SK-N-SH (cell line): ENCODE results near the gene ERCC2. TPM values are rescaled to one million over a fixed set of nuclear protein-coding genes. Genes with fewer than 3 reads are reported as not detected.

ENCODE experiments used
- CTCF ChIA-PET: fragments of 300-600, 350-600 bp; formaldehyde crosslinking; extraction: SDS; loops from one replicate; lab custom pipeline; 2021; lab: Yijun Ruan, JAX
- POLR2A ChIA-PET: fragments of 350-600 bp; sonication (Branson Sonifier 250); formaldehyde crosslinking; extraction: SDS; loops from one replicate; lab custom pipeline; 2020; ENCODE audit warnings: antibody characterized with exemption, inconsistent platforms; lab: Yijun Ruan, JAX
- DNase-seq: peaks from one replicate; pipeline ENCODE4 v3.0.0; 2012
- H2AFZ ChIP-seq: fragments of 200-600 bp; sonication (generic); 2 replicates; pipeline ENCODE4 v1.8.1; 2016; ENCODE audit warnings: antibody characterized with exemption, mild to moderate bottlenecking, low read depth
- H3F3A ChIP-seq: fragments of 200-600 bp; sonication (generic); replicated peaks from 2 replicates; pipeline ENCODE3; 2016; ENCODE audit warnings: antibody characterized with exemption, mild to moderate bottlenecking; ENCODE audit not compliant: insufficient read depth
- H3K27ac ChIP-seq, 2 experiments: fragments of 200-500 bp in 1 of 2; fragments of 200-600 bp in 1 of 2; sonication (Bioruptor generic) in 1 of 2; sonication (generic), shearing (Covaris generic) in 1 of 2; 2 replicates each; pipeline versions ENCODE4 v1.5.1 to v1.6.1; 2014 to 2016; ENCODE audit warnings: low read depth in 2 of 2, inconsistent platforms in 1 of 2, low read length in 1 of 2, mild to moderate bottlenecking in 1 of 2, mixed read lengths in 1 of 2
- H3K27me3 ChIP-seq: fragments of 200-600 bp; sonication (generic), shearing (Covaris generic); 2 replicates; pipeline ENCODE4 v1.6.1; 2016; ENCODE audit warnings: mixed run types; ENCODE audit not compliant: insufficient read depth
- H3K36me3 ChIP-seq, 2 experiments: fragments of 200-500 bp in 1 of 2; fragments of 200-600 bp in 1 of 2; sonication (Bioruptor generic) in 1 of 2; sonication (generic) in 1 of 2; replicated peaks in 1 of 2; 2 replicates each; pipeline versions ENCODE3 to v1.5.1; 2014 to 2016; ENCODE audit warnings: low read length in 1 of 2, mild to moderate bottlenecking in 1 of 2; ENCODE audit not compliant: insufficient read depth in 2 of 2, control insufficient read depth in 1 of 2
- H3K4me1 ChIP-seq, 2 experiments: fragments of 200-500 bp in 1 of 2; fragments of 200-600 bp in 1 of 2; sonication (Bioruptor generic) in 1 of 2; sonication (generic), shearing (Covaris generic) in 1 of 2; 2 replicates each; pipeline versions ENCODE4 v1.5.1 to v1.6.1; 2014 to 2016; ENCODE audit warnings: low read depth in 1 of 2, low read length in 1 of 2, mixed run types in 1 of 2; ENCODE audit not compliant: insufficient read depth in 2 of 2, control insufficient read depth in 1 of 2
- H3K4me2 ChIP-seq: fragments of 200-600 bp; sonication (generic), shearing (Covaris generic); 2 replicates; pipeline ENCODE4 v1.6.1; 2017; ENCODE audit warnings: mixed run types
- H3K4me3 ChIP-seq, 2 experiments: fragments of 200-500 bp in 1 of 2; fragments of 200-600 bp in 1 of 2; sonication (Bioruptor generic) in 1 of 2; sonication (generic), shearing (Covaris generic) in 1 of 2; 2 replicates each; pipeline versions ENCODE4 v1.5.1 to v1.8.1; 2014 to 2016; ENCODE audit warnings: low read depth in 2 of 2, inconsistent platforms in 1 of 2, low read length in 1 of 2, mild to moderate bottlenecking in 1 of 2, mixed read lengths in 1 of 2, moderate library complexity in 1 of 2
- H3K79me2 ChIP-seq: fragments of 200-600 bp; sonication (generic); 2 replicates; pipeline ENCODE4 v1.8.1; 2017; ENCODE audit warnings: mild to moderate bottlenecking; ENCODE audit not compliant: insufficient read depth
- H3K9ac ChIP-seq: fragments of 200-600 bp; sonication (generic); 2 replicates; pipeline ENCODE4 v1.6.1; 2017; ENCODE audit warnings: mixed run types
- H3K9me2 ChIP-seq: fragments of 200-600 bp; sonication (generic); 2 replicates; pipeline ENCODE4 v1.6.1; 2017; ENCODE audit warnings: mixed run types
- H3K9me3 ChIP-seq: fragments of 200-600 bp; sonication (generic); 2 replicates; pipeline ENCODE4 v1.6.1; 2017; ENCODE audit warnings: mixed run types, mild to moderate bottlenecking, moderate library complexity
- H4K20me1 ChIP-seq: fragments of 200-600 bp; sonication (generic); 2 replicates; pipeline ENCODE4 v1.6.1; 2017; ENCODE audit warnings: mild to moderate bottlenecking, mixed run types; ENCODE audit not compliant: insufficient read depth
- CTCF ChIP-seq: fragments of 200-600 bp; sonication (generic); IDR thresholded peaks from 2 replicates; pipeline ENCODE4 v1.6.1; 2017; ENCODE audit warnings: antibody characterized with exemption, mild to moderate bottlenecking, moderate library complexity
- FOXM1 ChIP-seq: IDR thresholded peaks from 2 replicates; pipeline ENCODE4 v1.4.0; 2012; ENCODE audit warnings: low read depth, mild to moderate bottlenecking
- JUND ChIP-seq: IDR thresholded peaks from 2 replicates; pipeline ENCODE4 v1.4.0; 2012
- MEF2A ChIP-seq: IDR thresholded peaks from 2 replicates; pipeline ENCODE4 v1.4.0; 2012; ENCODE audit warnings: low read depth, borderline replicate concordance
- RCOR1 ChIP-seq: fragments of 150-350 bp; IDR thresholded peaks from 2 replicates; pipeline ENCODE4 v1.6.1; 2017; ENCODE audit warnings: antibody characterized with exemption, low read length
- TAF1 ChIP-seq: IDR thresholded peaks from 2 replicates; pipeline ENCODE4 v1.6.1; 2012; ENCODE audit warnings: low read depth, mild to moderate bottlenecking, low read length, moderate library complexity, borderline replicate concordance
- ZBTB33 ChIP-seq: IDR thresholded peaks from 2 replicates; pipeline ENCODE4 v1.4.0; 2012; ENCODE audit warnings: low read depth, borderline replicate concordance
- WGBS: methylation state at CpG from one replicate; pipeline ENCODE4 v1.1.6; 2017; ENCODE audit warnings: low lambda C conversion rate; 5-methylcytosine and 5-hydroxymethylcytosine counted together
- polyA plus RNA-seq, 3 experiments: library from polyadenylated mRNA; depleted of rRNA; stranded (reverse); fragments of >200 nt; gene quantifications; 2 replicates each; pipeline ENCODE4 v1.2.3, GENCODE V29; 2012
- TF ChIP-seq, protein P1 (sequence below): fragments of 150-350 bp; IDR thresholded peaks from 2 replicates; pipeline ENCODE4 v1.6.1; 2016; ENCODE audit warnings: mild to moderate bottlenecking, low read depth, low read length
- TF ChIP-seq, protein P2 (sequence below): IDR thresholded peaks from 2 replicates; pipeline ENCODE4 v1.4.0; 2012; ENCODE audit warnings: low read depth

The ERCC2 gene
- polyA plus RNA-seq, 1 of the 3 experiments (the other 2 are of a cell fraction): 72.8 TPM

GRCh38 chr19:45418802-45419201 lies 48.4 kb upstream of the ERCC2 start (continued):
- TF ChIP-seq, protein P1, sequence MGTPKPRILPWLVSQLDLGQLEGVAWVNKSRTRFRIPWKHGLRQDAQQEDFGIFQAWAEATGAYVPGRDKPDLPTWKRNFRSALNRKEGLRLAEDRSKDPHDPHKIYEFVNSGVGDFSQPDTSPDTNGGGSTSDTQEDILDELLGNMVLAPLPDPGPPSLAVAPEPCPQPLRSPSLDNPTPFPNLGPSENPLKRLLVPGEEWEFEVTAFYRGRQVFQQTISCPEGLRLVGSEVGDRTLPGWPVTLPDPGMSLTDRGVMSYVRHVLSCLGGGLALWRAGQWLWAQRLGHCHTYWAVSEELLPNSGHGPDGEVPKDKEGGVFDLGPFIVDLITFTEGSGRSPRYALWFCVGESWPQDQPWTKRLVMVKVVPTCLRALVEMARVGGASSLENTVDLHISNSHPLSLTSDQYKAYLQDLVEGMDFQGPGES: no peak
- TF ChIP-seq TAF1 (no peak), FOXM1 (no peak), ZBTB33 (no peak)
- TF ChIP-seq, protein P2, sequence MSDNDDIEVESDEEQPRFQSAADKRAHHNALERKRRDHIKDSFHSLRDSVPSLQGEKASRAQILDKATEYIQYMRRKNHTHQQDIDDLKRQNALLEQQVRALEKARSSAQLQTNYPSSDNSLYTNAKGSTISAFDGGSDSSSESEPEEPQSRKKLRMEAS: no peak
- TF ChIP-seq, all 33 proteins: peak for 0

DNA sequence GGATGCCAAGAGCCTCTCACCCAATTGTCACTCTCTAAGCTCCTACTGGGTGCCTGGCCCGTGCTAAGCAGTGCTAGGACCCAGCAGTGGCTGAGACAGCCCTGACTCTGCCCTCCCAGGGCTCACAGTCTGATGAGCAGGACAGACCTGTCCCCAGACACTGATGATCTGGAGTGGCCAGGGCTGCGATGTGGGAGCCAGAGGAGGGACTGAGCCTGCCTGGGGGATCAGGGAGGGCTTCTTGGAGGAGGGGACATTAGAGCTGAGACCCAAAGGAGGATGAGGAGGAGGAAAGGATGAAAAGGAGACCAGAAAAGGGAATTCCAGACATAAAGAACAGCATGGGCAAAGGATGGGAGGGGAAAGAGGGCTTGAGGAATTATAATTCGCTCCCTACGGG lies 46.8 kb upstream of the ERCC2 start:
- ChIA-PET CTCF (interaction anchor here (1.4 to 2.6 kb wide), 3 partner anchors 10 to 68 kb away, joined by 3 to 15 read pairs (median 9); no protein-coding TSS in a partner anchor), POLR2A (interaction anchor here (1.1 kb wide), 1 partner anchor 10 kb away, joined by 3 read pairs; no protein-coding TSS in a partner anchor)
- Histone ChIP-seq H3K36me3 (peaks cover 18 to 54% of the 10 kb centered on the region in 2 experiments), H3K79me2 (peaks cover 35% of the 10 kb centered on the region), H3F3A (peaks cover 7% of the 10 kb centered on the region), H3K4me1 (peaks cover under 1 to 4% of the 10 kb centered on the region in 2 experiments; a peak in 2 of 4 replicates), H3K27ac (no peak overlapping the region), H3K9me3 (no peaks in the 10 kb centered on the region), H3K4me2 (no peak overlapping the region), H3K9me2 (no peaks in the 10 kb centered on the region), H4K20me1 (no peaks in the 10 kb centered on the region; the same call in 1 of the 2 replicates), H3K27me3 (no peaks in the 10 kb centered on the region), H3K4me3 (no peak overlapping the region), H3K9ac (no peak overlapping the region), H2AFZ (no peak overlapping the region)
- WGBS: 85% methylated on average over 4 of the region's 4 CpGs
- TF ChIP-seq CTCF: no peak
- DNase-seq: no peak

- DNase-seq: no peak
- Histone ChIP-seq H2AFZ (no peak overlapping the region), H3K36me3 (peaks cover 14 to 68% of the 10 kb centered on the region in 2 experiments), H3K9me2 (no peaks in the 10 kb centered on the region), H3K9me3 (no peaks in the 10 kb centered on the region), H4K20me1 (no peaks in the 10 kb centered on the region), H3K79me2 (peaks cover 14% of the 10 kb centered on the region; the same call in 1 of the 2 replicates), H3K4me3 (no peak overlapping the region), H3K27me3 (no peaks in the 10 kb centered on the region), H3K4me2 (no peak overlapping the region), H3K27ac (no peak overlapping the region), H3K9ac (no peak overlapping the region), H3F3A (peaks cover 15% of the 10 kb centered on the region), H3K4me1 (no peaks in the 10 kb centered on the region)
- WGBS: 100% methylated on average over 7 of the region's 8 CpGs
- POLR2A ChIA-PET: no interaction called here
- TF ChIP-seq JUND (no peak), MEF2A (no peak), RCOR1 (no peak)
- CTCF ChIA-PET: interaction anchor here (1.0 to 2.5 kb wide), 3 partner anchors 64 to 71 kb away, joined by 3 to 10 read pairs (median 5); no protein-coding TSS in a partner anchor
Measured at GRCh38 chr19:45414468-45414867, 44.1 kb upstream of the ERCC2 start.
